ENCODE measurements around the gene SMIM26. TPM values are rescaled to one million over a fixed set of nuclear protein-coding genes. Genes with fewer than 3 reads are reported as not detected.
A peak's percentile ranks its signal among the peaks of the same experiment; 100 is the strongest.

Gene SMIM26
- total and polyA plus RNA-seq, 2 of the 13 experiments (the other 11 are each of a cell fraction or from before 2014, with no cell fraction given) = 214 to 249 TPM

- TF ChIP-seq ETV6 (CRISPR knock-in tag; conservative IDR thresholded peaks at IDR 0.05) = peak; percentile 88
- TF ChIP-seq ZNF710 (CRISPR knock-in tag; IDR thresholded peaks at IDR 0.05; ENCODE audit: borderline replicate concordance) = peak; percentile 83; the same call in 1 of the 2 replicates
- peak; percentile 99 for TF ChIP-seq ZGPAT (CRISPR knock-in tag; IDR thresholded peaks at IDR 0.05)
- TF ChIP-seq ZNF780A (CRISPR knock-in tag; IDR thresholded peaks at IDR 0.05) = peak; percentile 95; the same call in 1 of the 2 replicates
- peak; percentile 100 for TF ChIP-seq KMT2B (CRISPR knock-in tag; IDR thresholded peaks at IDR 0.05)
- peak; percentile 97 for TF ChIP-seq IRF2 (CRISPR knock-in tag; IDR thresholded peaks at IDR 0.05)
- peak; percentile 71; the same call in 1 of the 2 replicates for TF ChIP-seq ZFP36L2 (CRISPR knock-in tag; IDR thresholded peaks at IDR 0.05)
- TF ChIP-seq MTA3 (CRISPR knock-in tag; IDR thresholded peaks at IDR 0.05) = no peak; the same call in 1 of the 2 replicates
- peak; percentile 58; the same call in 1 of the 2 replicates for TF ChIP-seq RAD21 (CRISPR knock-in tag; IDR thresholded peaks at IDR 0.05)
- TF ChIP-seq REXO4 (CRISPR knock-in tag; IDR thresholded peaks at IDR 0.05; ENCODE audit: borderline replicate concordance) = no peak
- TF ChIP-seq SMAD3 (CRISPR knock-in tag; IDR thresholded peaks at IDR 0.05) = peak; percentile 74
- TF ChIP-seq ZNF564 (CRISPR knock-in tag; IDR thresholded peaks at IDR 0.05) = peak; percentile 42
- TF ChIP-seq SALL2 (CRISPR knock-in tag; IDR thresholded peaks at IDR 0.05) = peak; percentile 98
- TF ChIP-seq ZFY (CRISPR knock-in tag; IDR thresholded peaks at IDR 0.05) = peak; percentile 100
- peak; percentile 72; the same call in 1 of the 2 replicates for TF ChIP-seq ZNF616 (CRISPR knock-in tag; IDR thresholded peaks at IDR 0.05; ENCODE audit: low read depth)
- TF ChIP-seq ZNF180 (CRISPR knock-in tag; IDR thresholded peaks at IDR 0.05; ENCODE audit: borderline replicate concordance, low read depth) = peak; percentile 69; the same call in 1 of the 2 replicates
- peak; percentile 79; the same call in 1 of the 2 replicates for TF ChIP-seq NFAT5 (CRISPR knock-in tag; IDR thresholded peaks at IDR 0.05)
- TF ChIP-seq ZNF558 (CRISPR knock-in tag; IDR thresholded peaks at IDR 0.05; ENCODE audit: borderline replicate concordance) = peak; percentile 90
- TF ChIP-seq SAFB2 (CRISPR knock-in tag; IDR thresholded peaks at IDR 0.05; ENCODE audit: borderline replicate concordance, low read depth) = peak; percentile 87
- TF ChIP-seq ZNF605 (CRISPR knock-in tag; IDR thresholded peaks at IDR 0.05) = peak; percentile 96
- peak; percentile 86; the same call in 1 of the 2 replicates for TF ChIP-seq EED (CRISPR knock-in tag; IDR thresholded peaks at IDR 0.05)
- peak; percentile 76; the same call in 1 of the 2 replicates for TF ChIP-seq ZC3H13 (CRISPR knock-in tag; IDR thresholded peaks at IDR 0.05)
These were observed at the start of gene SMIM26 (continued) for GRCh38 chr20:18566892-18567738.

Data from HepG2 (cell line).